Measurements from ENCODE around the gene IZUMO2.
"Not testable (repeated sequence)": the region's sequence is repeated elsewhere in the genome, so short reads cannot be mapped to it uniquely, and the experiment has no call there.

IZUMO2 gene

DNA sequence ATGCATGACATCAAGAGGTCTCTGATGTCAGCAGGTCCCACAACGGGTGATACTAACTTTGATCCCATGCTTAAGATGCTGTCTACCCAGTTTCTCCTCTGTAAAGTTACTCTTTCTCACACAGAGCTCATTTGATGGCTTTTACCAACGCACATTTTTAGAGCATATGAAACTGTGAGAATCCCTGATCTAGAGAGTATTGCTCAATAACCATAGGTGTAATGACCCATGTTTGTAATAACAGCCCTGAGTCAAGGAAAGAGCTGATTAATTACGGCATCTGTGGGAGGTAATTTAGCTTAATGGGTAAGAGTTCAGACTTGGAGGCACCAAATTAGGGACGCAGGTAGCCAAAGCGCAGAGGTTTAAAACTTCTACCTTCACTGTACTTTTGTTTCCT, 18.0 kb upstream of the IZUMO2 start:
- DNase-seq = peak in 2 of 3 experiments; percentile 5 to 37

DNA sequence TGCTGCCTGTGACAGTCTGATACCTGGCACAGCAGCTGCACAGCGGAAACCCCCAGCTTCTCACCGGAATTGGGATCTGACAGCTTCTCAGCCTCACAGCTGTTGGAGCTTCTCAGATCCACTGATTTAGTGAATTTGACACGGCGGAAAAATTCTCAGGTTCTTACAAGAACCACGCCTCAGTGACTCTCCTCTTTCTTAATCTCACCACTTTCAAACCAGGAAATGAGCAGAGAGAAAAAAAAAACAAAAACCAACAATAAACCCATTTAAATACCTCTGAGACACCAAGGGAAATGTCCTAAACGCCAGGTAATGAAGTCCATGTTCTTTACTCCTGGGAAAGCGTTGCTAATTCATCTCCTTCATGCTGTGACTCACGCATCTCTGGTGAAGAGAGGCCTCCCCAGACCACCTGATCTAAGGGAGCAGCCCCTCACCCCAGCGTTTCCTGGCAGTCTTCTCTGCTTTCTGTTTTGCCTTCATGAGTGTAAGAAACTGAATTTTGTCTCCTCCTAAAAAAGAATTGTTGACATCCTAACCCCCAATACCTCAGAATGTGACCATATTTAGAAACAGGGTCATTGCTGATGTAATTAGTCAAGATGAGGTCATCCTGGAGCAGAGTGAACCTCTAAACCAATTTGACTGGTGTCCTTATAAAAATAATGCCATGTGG, 15.9 kb upstream of the IZUMO2 start:
- no peak for DNase-seq

DNA sequence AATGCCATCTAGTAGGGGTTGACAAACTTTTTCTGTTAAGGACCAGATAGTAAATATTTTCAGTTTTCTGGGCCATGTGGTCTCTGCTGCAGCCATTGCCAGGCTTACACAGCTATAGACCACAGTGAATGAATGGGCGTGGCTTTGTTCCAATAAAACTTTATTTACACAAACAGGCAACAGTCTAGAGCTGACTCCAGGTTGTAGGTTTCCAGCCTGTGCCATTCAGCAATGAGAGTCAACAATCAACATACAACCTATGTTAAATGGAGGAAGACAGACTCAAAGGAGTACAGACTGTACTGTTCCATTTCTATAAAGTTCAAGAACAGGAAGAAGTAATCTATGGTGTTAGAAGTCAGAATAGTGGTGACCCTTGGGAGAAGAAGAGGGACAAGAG, 15.2 kb upstream of the IZUMO2 start:
- DNase-seq = no peak

- DNase-seq = no peak
Observed at GRCh38 chr19:50176775-50177174, 13.7 kb upstream of the IZUMO2 start.

GRCh38 chr19:50175924-50176323, 12.8 kb upstream of the IZUMO2 start:
- no peak for DNase-seq

- no peak for DNase-seq
Observed at GRCh38 chr19:50174100-50174793, 11.2 kb upstream of the IZUMO2 start.

DNA sequence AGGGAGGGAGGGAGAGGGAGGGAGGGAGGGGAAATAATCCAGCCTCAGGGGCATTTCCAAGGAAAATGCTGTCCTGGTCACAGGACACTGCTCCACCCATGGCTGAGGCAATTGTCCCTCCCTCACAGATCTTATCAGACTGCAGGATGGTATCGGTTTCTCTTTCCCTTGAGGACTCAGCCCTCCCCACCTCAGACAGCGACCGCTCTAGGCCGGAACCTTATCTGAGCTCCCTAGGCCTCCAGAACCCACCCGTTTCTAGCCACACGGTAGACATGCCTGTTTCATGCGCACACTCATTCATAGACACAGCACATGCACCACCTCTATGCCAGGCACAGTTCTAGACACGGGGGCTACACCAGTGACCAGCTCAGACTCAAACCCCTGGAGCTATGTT, 10.0 kb upstream of the IZUMO2 start:
- DNase-seq = no peak

- no peak for DNase-seq
Observed at GRCh38 chr19:50172726-50173125, 9.6 kb upstream of the IZUMO2 start.

- no peak for DNase-seq
Observed at GRCh38 chr19:50171752-50172151, 8.7 kb upstream of the IZUMO2 start.

DNA sequence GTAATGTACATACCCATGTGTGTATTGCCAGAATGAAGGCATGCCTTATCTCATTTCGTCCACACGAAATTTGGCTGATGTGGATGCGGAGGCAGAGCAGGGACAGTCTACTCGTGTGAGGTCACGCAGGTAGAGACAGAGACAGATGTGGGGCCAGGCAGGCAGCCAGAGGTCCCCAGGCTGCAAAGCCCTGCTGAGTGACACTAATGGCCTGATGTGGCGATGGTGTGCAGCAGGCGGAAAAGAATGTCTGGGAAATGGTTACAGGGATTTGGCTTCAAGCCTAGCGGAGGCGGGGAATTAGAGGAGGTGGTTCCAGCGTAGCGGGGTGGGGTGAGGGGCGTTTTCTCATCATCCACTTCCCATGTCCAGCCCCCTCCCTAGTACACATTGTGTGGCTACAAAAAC, 4.2 kb upstream of the IZUMO2 start:
- DNase-seq = peak in 2 of 3 experiments; percentile 7 to 35

- no peak for DNase-seq
Observed at GRCh38 chr19:50159078-50159477, 4.0 kb downstream of the IZUMO2 start.

DNA sequence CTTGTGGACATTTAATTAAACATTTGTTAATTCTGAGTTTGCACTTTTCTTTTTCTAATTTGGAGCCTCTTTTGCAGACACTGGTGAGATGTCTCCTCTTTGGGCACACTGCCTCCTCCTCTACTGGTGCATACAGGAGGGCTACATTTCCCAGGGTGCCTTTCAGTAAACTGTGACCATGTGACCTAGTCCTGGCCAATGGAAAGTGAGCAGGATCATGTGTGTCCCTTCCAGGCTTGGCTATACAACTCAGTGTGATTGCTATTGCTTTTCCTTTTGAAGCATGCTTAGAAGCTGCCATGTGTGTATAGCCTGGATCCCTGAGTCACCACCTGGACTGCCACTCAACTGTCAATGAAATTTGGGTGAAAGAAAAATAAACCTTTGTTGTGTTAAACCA, 4.5 kb downstream of the IZUMO2 start:
- DNase-seq = no peak

DNA sequence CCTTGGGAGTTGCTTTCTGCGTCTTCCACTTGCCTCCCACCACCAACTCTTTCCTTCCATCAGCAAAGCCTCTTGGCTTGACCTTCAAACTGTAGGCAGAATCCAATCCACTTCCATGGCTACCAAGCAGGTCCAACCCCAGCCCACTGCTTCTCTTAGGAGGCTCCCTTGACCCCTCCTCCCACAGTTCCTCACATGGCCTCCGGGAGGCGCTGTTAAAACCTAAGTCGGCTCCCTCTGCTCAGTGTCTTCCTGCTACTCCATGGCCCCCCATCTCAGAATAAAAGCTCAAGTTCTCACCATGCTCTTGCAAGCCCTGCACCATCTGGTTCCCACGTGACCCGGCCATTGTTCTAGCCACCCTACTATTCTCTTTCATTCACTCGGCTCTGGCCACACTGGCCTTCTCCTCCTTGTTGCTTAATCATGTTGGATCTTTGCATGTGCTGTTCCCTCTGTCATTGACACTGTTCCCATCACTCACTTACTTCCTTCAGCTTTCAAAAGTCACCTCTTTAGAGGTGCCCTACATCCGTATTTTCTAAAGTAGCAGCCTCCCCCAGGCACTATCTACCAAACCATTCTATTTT, 7.5 kb downstream of the IZUMO2 start:
- DNase-seq = no peak

DNA sequence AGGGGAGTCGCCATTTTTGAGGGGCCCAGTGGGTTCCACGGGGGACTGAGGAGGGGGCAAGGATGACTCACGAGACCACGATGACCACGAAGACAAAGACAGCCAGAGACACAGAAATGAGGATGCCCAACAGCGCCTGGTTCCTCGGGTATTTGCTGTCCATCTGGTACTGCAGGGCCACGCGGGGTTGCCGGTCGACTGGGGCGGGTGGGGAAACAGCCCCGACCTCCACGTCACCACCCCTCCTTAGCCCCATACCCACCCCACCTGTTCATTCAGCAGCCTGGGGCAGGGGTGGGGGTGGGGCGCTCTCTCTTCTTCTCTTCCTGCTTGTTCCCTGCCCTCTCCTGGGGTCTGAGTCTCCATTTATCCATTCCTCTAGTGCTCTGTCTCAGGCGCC, 8.6 kb downstream of the IZUMO2 start:
- DNase-seq = no peak

GRCh38 chr19:50152578-50152977, 10.5 kb downstream of the IZUMO2 start:
- no peak for DNase-seq

DNA sequence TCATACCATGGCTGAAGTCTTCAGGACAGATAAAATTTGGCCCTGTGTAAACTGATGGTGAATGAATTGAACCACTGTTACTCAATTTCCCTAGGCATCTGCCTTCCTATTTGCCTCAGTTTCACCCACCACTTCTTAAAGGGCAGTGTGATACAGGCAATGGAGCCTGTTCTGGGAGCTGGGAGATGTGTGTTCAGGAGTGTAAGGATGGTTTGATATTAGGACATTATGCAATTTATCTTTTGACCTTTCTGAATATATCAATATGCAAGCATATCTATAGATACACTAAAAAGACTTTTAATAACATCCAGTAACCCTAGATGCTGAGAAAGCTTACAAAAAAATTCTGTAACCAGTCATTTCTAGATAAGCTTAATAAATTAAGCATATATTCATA, 14.6 kb downstream of the IZUMO2 start:
- no peak for DNase-seq

DNA sequence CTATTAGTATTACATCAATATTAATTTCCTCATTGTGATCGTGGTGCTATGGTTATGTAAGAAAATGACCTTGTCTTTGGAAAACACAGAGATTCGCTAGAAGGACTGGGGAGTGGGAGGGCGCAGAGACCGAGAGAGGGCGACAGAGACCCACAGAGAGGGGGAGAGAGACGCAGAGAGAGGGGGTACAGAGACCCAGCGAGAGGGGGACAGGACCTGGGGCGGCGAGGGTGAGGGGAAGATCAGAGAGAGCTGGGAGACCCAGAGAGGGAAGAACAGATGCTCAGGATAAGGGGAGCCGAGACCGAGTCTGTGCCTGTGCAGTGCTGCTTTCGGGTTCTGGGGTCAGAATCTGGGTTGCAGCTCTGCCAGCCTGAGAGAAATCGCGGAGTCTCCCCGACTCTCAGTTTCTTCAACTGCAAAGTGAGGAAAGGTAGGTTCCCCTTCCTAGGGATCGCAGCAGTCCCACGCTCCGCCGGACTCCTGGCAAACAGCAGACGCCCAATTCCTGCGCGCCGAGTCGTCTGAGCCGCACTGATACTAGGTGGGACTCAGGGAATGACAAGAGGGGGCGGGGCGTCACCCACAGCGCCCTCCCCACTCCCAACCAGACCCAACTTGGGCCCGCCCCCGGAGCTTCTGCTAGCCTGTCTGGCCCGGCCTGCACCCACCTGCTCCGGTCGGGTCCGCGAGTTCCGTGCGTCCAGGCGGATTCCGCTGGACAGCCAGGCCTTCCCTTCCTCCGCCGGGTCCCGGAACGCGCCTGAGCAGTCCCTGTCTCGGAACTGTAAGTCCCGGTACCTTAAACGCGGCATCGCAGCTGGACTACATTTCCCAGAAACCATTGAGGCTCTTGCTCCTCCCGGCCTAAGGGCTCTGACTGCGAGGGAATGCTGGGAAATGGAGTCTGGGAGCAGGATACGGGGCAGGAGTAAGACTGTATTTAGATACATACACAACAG, 15.3 kb downstream of the IZUMO2 start:
- DNase-seq = peak; percentile 48 to 71 (median 65)

DNA sequence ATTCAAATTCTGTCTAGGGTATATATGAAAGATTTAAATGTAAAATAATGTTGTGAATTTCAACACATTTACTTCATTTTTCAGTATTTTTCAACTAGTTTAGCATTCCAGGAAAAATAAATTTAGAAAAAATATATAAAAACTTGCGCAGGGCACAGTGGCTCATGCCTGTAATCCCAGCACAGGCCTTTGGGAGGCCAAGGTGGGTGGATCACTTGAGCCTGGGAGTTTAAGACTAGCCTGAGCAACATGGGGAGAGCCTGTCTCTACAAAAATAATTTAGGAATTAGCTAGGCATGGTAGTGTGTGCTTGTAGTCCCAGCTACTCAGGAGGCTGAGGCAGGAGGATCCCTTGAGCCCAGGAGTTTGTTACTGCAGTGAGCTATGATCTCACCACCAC, 21.2 kb downstream of the IZUMO2 start:
- DNase-seq = not testable (repeated sequence)

- DNase-seq = not testable (repeated sequence)
Observed at GRCh38 chr19:50140118-50140845, 22.8 kb downstream of the IZUMO2 start.

DNA sequence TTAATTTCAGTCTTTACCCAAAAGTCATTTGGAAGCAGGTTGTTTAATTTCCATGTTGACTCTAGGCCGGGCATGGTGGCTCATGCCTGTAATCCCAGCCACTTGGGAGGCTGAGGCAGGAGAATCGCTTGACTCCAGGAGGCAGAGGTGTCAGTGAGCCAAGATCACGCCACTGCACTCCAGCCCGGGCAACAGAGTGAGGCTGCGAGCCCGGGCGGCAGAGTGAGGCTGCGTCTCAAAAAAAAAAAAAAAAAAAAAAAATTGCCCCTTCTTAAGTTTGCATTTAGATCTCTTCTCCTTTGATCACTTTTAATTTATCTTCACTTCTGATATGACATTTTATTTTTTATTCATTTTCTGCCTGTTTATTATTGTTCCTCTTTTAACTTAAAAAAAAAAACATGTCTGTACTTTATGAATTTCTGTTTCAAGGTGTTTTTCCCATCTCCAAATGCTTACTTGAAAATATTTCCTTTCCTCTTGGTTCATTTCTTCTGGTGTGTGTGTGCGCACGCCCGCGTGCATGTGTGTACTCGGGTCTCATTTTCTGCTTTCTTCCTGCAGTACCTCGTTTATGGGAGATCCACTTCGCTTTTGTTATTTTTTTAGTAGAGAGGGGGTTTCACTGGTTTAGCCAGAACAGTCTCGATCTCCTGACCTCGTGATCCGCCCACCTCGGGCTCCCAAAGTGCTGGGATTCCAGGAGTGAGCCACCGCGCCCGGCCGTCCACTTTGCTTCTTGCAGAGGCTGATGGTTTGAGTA, 26.3 kb downstream of the IZUMO2 start:
- not testable (repeated sequence) for DNase-seq

DNA sequence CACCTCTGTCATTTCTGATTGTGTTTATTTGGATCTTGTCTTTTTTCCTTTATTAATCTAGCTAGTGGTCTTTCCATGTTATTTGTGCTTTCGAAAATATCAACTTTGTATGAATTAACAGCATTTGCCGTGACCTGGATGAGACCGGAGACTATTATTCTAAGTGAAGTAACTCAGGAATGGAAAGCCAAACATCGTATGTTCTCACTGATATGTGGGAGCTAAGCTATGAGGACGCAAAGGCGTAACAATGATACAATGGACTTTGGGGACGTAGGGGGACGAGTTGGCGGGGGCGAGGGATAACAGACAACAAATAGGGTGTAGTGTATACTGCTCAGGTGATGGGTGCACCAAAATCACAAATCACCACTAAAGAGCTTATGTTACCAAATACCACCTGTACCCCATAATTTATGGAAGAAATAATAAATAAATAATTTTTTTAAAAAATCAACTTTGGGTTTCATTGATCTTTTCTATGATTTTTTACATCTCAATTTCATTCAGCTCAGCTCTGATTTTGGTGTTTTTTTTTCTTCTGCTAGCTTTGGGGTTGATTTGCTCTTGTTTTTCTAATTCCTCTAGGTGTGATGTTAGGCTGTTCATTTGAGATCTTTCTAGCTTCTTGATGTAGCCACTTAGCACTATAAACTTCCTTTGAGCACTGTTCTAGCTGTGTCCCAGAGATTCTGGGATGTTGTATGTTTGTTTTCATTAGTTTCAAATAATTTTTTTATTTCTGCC, 27.1 kb downstream of the IZUMO2 start:
- DNase-seq = not testable (repeated sequence)

Data from NCI-H1417 (cell line).